ENCODE measurements around the gene POR. TPM values are rescaled to one million over a fixed set of nuclear protein-coding genes. Genes with fewer than 3 reads are reported as not detected.

POR gene
- total RNA-seq, 1 donor from 2014 or later, result 232 TPM

GRCh38 chr7:75876126-75876881, 38.7 kb upstream of the POR start:
- ATAC-seq (peak; percentile 56), DNase-seq (no peak)
- Histone ChIP-seq H3K27ac (peak overlapping the region; percentile 40), H3K4me3 (no peak overlapping the region), H3K27me3 (no peaks in the 10 kb centered on the region), H3K4me1 (peaks cover 28% of the 10 kb centered on the region), H3K9me3 (no peaks in the 10 kb centered on the region), H3K36me3 (peaks cover 8% of the 10 kb centered on the region)
- no peak for TF ChIP-seq CTCF (IDR thresholded peaks at IDR 0.05)
- intact Hi-C loops (cut with DNase I), result no loop called here

- H3K36me3 ChIP-seq, result peaks cover 28% of the 10 kb centered on the region
- peak overlapping the region; percentile 99 for H3K4me3 ChIP-seq
- intact Hi-C loops (cut with DNase I), result no loop called here
- ATAC-seq (no peak), DNase-seq (no peak)
- H3K9me3 ChIP-seq, result no peaks in the 10 kb centered on the region
- H3K27me3 ChIP-seq, result no peaks in the 10 kb centered on the region
- peak overlapping the region; percentile 38 for H3K27ac ChIP-seq
- no peak for TF ChIP-seq CTCF (IDR thresholded peaks at IDR 0.05)
- peaks cover 21% of the 10 kb centered on the region for H3K4me1 ChIP-seq
Observed at GRCh38 chr7:75878312-75878768, 36.6 kb upstream of the POR start.

GRCh38 chr7:75878769-75879611, 36.0 kb upstream of the POR start, which contains the start of gene RHBDD2:
TSS of gene RHBDD2 (plus strand) at chr7:75879034. CDS start at chr7:75879083, 49 bp downstream.
- H3K27me3 ChIP-seq, result no peaks in the 10 kb centered on the region
- H3K27ac ChIP-seq, result peak within 1 kb of the TSS; percentile 87
- no peak for TF ChIP-seq CTCF (IDR thresholded peaks at IDR 0.05)
- H3K4me3 ChIP-seq, result peak within 1 kb of the TSS; percentile 99
- H3K4me1 ChIP-seq, result peaks cover 21% of the 10 kb centered on the region
- no peaks in the 10 kb centered on the region for H3K9me3 ChIP-seq
- DNase-seq (peak; percentile 98), ATAC-seq (peak; percentile 98)
- H3K36me3 ChIP-seq, result peaks cover 34% of the 10 kb centered on the region
- intact Hi-C loops (cut with DNase I), result no loop called here

- H3K4me1 ChIP-seq, result peaks cover 21% of the 10 kb centered on the region
- intact Hi-C loops (cut with DNase I), result no loop called here
Observed at GRCh38 chr7:75879771-75880184, 35.2 kb upstream of the POR start.

GRCh38 chr7:75880242-75880641, 34.7 kb upstream of the POR start:
- intact Hi-C loops (cut with DNase I), result no loop called here
- Histone ChIP-seq H3K4me3 (peak overlapping the region; percentile 99), H3K4me1 (peaks cover 21% of the 10 kb centered on the region), H3K27me3 (no peaks in the 10 kb centered on the region), H3K9me3 (no peaks in the 10 kb centered on the region), H3K36me3 (peaks cover 47% of the 10 kb centered on the region), H3K27ac (peak overlapping the region; percentile 36)
- no peak for TF ChIP-seq CTCF (IDR thresholded peaks at IDR 0.05)
- no peak for ATAC-seq
- no peak for DNase-seq

More at GRCh38 chr7:75879771-75880184, 35.2 kb upstream of the POR start:
- Histone ChIP-seq H3K9me3 (no peaks in the 10 kb centered on the region), H3K27me3 (no peaks in the 10 kb centered on the region), H3K4me3 (peak overlapping the region; percentile 99), H3K36me3 (peaks cover 42% of the 10 kb centered on the region), H3K27ac (peak overlapping the region; percentile 87)
- TF ChIP-seq CTCF (IDR thresholded peaks at IDR 0.05), result no peak
- DNase-seq (no peak), ATAC-seq (no peak)
